ENCODE measurements around the gene GPD2.

Gene GPD2

GRCh38 chr2:156635646-156636045, 199.5 kb downstream of the GPD2 start:
- no peak overlapping the region for H3K4me3 ChIP-seq (ENCODE audit: low read length)
- H3K9ac ChIP-seq (ENCODE audit: low read length) = no peak overlapping the region
- no peaks in the 10 kb centered on the region for H3K79me2 ChIP-seq (ENCODE audit: low read length)
- no peak for TF ChIP-seq EZH2 (optimal IDR thresholded peaks at IDR 0.05; ENCODE audit: low read depth, low read length)
- TF ChIP-seq CTCF (IDR thresholded peaks at IDR 0.05; ENCODE audit: low read length) = no peak
- TF ChIP-seq EZH2phosphoT487 (IDR thresholded peaks at IDR 0.05; ENCODE audit: low read length) = no peak
- no peaks in the 10 kb centered on the region for H3K27me3 ChIP-seq (replicated peaks; ENCODE audit: insufficient read depth, low read length)
- H3F3A ChIP-seq (ENCODE audit: insufficient read depth, low read length) = no peaks in the 10 kb centered on the region
- H4K20me1 ChIP-seq (ENCODE audit: insufficient read depth, low read length) = no peaks in the 10 kb centered on the region
- no peaks in the 10 kb centered on the region for H3K9me3 ChIP-seq (replicated peaks; ENCODE audit: insufficient read depth, low read length)
- H3K9me2 ChIP-seq (replicated peaks; ENCODE audit: insufficient read depth, low read length) = no peaks in the 10 kb centered on the region
- H3K36me3 ChIP-seq (replicated peaks; ENCODE audit: insufficient read depth, low read length) = no peaks in the 10 kb centered on the region
- no peak overlapping the region for H2AFZ ChIP-seq (ENCODE audit: low read length)
- no peaks in the 10 kb centered on the region for H3K4me1 ChIP-seq (ENCODE audit: low read length)
- no peak overlapping the region for H3K4me2 ChIP-seq (ENCODE audit: low read depth, low read length)
- no peak overlapping the region for H3K27ac ChIP-seq (ENCODE audit: low read length)
- DNase-seq = no peak

Data from MM.1S (cell line).